Ishikawa (cell line): ENCODE results near the gene SUSD2.

Experiments
- CEBPB ChIP-seq: IDR thresholded peaks from 2 replicates; pipeline ENCODE4 v1.6.1; 2012
- CREB1 ChIP-seq: IDR thresholded peaks from 2 replicates; pipeline ENCODE4 v1.6.1; 2012; ENCODE audit warnings: low read depth
- EGR1 ChIP-seq: IDR thresholded peaks from 2 replicates; pipeline ENCODE4 v1.6.1; 2012
- EP300 ChIP-seq: IDR thresholded peaks from 2 replicates; pipeline ENCODE4 v1.6.1; 2012; ENCODE audit warnings: borderline replicate concordance
- FOXM1 ChIP-seq: IDR thresholded peaks from 2 replicates; pipeline ENCODE4 v1.6.1; 2012; ENCODE audit warnings: low read depth, borderline replicate concordance
- NFIC ChIP-seq: IDR thresholded peaks from 2 replicates; pipeline ENCODE4 v1.6.1; 2012
- RAD21 ChIP-seq: IDR thresholded peaks from 2 replicates; pipeline ENCODE4 v1.6.1; 2012; ENCODE audit warnings: low read depth
- TAF1 ChIP-seq: IDR thresholded peaks from 2 replicates; pipeline ENCODE4 v1.6.1; 2012; ENCODE audit warnings: low read depth, mild to moderate bottlenecking
- TCF12 ChIP-seq: IDR thresholded peaks from 2 replicates; pipeline ENCODE4 v1.6.1; 2012; ENCODE audit warnings: low read depth
- TEAD4 ChIP-seq: IDR thresholded peaks from 2 replicates; pipeline ENCODE4 v1.6.1; 2012
- YY1 ChIP-seq: IDR thresholded peaks from 2 replicates; pipeline ENCODE4 v1.6.1; 2012; ENCODE audit warnings: low read depth
- ZBTB7A ChIP-seq: IDR thresholded peaks from 2 replicates; pipeline ENCODE4 v1.6.1; 2012; ENCODE audit warnings: low read depth
- TF ChIP-seq, protein P1 (sequence below): IDR thresholded peaks from 2 replicates; pipeline ENCODE4 v1.6.1; 2012
- TF ChIP-seq, protein P2 (sequence below): IDR thresholded peaks from 2 replicates; pipeline ENCODE4 v1.6.1; 2012
- TF ChIP-seq, protein P3 (sequence below): IDR thresholded peaks from 2 replicates; pipeline ENCODE4 v1.6.1; 2012; ENCODE audit warnings: low read depth, mild to moderate bottlenecking

SUSD2 gene

DNA sequence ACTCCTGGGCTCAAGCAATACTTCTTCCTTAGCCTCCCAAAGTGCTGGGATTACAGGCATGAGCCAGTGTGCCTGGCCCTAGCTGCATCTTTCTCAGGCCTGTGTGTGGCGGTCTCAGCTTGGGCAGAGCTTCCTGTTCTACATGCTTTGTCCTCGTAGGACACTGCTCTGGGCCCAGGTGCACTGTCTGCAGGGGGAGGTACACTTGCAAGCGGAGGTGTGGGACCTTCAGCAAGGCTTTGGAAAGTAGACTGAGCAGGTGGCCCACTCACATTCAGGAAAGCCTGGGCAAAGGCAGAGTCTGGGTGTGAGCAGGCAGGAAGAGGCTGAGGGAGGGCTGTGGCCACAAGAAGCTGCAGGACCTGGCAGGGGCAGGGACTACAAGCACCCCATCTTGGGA is 33.6 kb upstream of the SUSD2 start:
- TF ChIP-seq FOXM1 (no peak), TAF1 (no peak)

DNA sequence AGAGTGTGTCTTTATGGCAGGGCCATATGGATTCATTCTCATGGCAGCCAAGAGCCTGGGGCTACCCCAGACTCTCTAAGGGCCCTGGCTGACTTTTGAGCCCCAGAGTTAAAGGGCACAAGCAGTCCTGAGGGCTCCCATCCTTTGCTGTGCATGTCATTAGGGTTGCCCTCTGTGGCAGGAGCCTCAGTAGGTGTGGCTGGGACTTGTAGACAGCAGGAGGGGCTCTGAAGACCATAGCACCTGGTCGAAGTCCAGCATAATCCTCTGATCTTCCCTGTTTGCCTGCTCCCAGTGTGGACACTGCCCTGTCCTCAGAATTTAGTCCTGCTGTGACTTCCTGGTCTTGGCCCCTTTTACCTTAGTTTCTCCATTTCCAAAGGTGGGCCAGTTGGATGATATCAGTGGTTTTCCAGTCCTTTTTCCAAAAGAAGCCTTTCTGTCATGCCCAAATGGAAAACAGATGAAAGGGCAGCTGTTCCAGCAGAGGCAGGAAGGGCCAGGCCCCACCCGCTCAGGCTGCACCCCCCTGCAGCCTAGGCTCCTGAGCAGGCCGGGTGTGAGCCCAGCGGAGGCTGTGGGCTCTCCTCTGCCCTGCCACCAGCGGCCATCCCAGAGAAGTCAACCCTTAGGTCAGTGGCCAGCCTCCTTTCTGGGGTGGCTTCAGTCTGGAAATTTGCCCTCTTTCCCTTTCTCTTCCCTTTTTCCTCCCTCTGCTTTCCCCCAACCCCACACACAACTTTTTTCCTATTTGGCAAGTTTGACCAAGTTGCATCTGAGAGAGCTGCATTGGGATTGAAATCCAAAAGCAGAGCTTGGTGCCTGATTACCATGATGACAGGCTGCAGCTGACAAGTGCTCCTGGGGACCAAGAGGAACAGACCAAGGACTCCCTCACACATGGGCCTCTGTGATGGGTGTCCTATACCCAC is 32.8 kb upstream of the SUSD2 start:
- no peak for TF ChIP-seq TAF1
- no peak for TF ChIP-seq EP300
- TF ChIP-seq TCF12 = no peak
- TF ChIP-seq FOXM1 = no peak
- no peak for TF ChIP-seq CEBPB
- TF ChIP-seq ZBTB7A = no peak
- TF ChIP-seq, protein P1, sequence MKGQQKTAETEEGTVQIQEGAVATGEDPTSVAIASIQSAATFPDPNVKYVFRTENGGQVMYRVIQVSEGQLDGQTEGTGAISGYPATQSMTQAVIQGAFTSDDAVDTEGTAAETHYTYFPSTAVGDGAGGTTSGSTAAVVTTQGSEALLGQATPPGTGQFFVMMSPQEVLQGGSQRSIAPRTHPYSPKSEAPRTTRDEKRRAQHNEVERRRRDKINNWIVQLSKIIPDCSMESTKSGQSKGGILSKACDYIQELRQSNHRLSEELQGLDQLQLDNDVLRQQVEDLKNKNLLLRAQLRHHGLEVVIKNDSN = no peak
- TF ChIP-seq CREB1 = no peak
- TF ChIP-seq TEAD4 = no peak
- TF ChIP-seq RAD21 = no peak
- TF ChIP-seq, protein P2, sequence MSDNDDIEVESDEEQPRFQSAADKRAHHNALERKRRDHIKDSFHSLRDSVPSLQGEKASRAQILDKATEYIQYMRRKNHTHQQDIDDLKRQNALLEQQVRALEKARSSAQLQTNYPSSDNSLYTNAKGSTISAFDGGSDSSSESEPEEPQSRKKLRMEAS = no peak

DNA sequence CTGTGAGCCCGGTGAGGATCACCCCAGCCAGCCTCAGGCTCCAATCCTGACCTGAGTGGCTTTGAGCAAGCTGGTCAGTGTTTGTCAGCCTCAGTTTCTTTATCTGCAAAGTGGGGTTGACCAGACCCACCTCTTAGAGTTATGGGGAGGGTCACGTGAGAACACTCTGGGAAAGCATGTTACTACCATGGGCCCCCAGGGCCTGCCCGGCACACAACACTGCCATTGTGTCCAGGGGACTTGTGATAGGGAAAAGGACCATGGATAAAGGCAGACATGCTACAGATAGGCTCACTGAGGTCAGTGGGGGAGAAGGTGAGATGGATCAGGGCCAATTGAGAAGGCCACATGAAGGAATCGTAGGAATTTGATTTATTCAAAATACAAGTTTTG is 32.1 kb upstream of the SUSD2 start:
- TF ChIP-seq TCF12 (no peak), ZBTB7A (no peak)

DNA sequence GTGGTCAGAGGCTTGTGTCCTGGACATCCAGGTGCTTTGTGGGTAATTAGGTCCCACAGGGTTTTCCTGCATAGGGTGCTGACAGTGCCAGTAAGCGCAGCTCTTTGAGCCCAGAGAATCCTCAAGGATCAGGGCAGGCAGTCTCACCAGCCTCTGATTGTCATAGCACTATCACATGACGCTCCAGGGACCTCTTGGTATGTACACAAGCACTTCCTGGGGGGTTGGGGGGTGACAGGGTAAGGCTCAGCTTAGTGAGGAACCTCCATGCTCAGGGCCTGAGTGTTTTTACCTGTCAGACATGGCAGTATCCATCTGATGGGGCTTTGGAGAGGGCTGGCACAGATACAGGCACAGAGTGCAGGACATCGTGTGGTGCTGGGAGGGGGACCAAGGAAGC is 27.9 kb upstream of the SUSD2 start:
- TF ChIP-seq NFIC (no peak), CEBPB (no peak), EP300 (no peak), YY1 (no peak), RAD21 (no peak), CREB1 (no peak), FOXM1 (no peak)
- TF ChIP-seq, protein P2 = no peak
- TF ChIP-seq, protein P1 = no peak

DNA sequence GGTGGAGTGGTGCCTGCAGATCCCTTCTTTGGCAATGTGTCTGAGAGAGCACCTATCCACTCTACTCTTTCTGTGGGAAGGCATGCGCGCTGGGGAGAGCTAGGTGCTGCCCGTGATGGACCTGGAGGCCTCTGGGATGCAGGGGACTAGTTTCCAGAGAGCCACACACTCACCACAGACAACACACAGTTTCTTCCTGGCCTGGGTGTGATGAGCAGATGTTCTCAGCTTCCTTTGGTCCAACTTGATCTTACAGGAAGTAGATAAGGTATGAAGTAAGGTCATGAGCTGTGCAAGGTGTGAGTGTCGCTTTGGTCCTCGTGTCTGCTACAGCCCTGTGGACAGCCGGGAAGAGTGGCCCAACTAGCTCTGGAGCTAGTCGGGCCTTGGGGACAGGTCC is 27.3 kb upstream of the SUSD2 start:
- no peak for TF ChIP-seq EGR1
- no peak for TF ChIP-seq RAD21
- TF ChIP-seq, protein P2 = no peak
- no peak for TF ChIP-seq CREB1
- no peak for TF ChIP-seq NFIC

DNA sequence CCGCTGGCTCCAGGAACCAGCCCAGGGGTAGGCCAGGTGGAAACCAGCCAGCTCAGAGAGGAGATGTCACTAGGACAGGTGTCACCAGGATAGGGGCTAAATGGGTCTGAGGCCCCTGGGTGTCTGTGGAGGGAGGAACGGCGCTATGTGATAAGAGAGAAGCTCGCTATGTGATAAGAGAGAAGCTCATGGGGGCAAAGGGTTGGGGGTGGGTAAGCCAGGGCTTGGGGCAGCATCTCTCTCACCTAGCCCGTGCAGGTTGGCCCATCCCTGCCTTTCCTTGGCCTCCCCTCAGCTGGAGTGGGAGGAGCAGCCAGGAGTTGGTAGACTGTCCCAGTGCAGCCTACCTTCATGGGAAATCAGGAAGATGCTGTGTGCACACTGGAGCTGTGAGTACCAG is 26.5 kb upstream of the SUSD2 start:
- TF ChIP-seq TAF1 = no peak
- no peak for TF ChIP-seq TEAD4

DNA sequence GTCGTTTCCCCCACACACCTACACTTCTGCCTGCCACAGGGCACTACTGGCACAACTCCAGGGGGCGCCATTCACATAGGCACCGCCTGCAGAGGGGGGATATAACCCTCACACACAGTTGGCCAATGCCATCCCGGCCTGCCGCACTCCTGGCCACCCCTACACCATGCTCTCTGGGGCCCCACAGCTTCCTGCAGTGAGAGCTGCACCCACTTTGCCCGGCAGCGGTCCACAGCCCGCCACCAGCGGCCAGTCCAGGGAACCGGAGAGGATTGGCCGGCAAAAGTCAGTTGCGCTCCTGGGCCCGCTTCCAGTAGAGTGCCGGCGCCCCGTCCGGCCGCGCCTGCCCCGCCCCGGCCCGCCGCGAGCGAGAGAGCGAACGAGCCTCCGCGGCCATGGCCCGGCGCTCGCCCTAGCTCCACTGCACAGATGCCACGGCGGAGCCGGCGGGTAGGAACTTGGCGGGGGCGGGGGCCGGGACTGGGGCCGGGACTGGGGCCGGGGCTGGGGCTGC is 25.6 kb upstream of the SUSD2 start:
- no peak for TF ChIP-seq RAD21
- no peak for TF ChIP-seq EP300
- no peak for TF ChIP-seq FOXM1
- no peak for TF ChIP-seq CREB1
- TF ChIP-seq NFIC = peak; percentile 41; the same call in 1 of the 2 replicates
- TF ChIP-seq TAF1 = no peak
- no peak for TF ChIP-seq EGR1

DNA sequence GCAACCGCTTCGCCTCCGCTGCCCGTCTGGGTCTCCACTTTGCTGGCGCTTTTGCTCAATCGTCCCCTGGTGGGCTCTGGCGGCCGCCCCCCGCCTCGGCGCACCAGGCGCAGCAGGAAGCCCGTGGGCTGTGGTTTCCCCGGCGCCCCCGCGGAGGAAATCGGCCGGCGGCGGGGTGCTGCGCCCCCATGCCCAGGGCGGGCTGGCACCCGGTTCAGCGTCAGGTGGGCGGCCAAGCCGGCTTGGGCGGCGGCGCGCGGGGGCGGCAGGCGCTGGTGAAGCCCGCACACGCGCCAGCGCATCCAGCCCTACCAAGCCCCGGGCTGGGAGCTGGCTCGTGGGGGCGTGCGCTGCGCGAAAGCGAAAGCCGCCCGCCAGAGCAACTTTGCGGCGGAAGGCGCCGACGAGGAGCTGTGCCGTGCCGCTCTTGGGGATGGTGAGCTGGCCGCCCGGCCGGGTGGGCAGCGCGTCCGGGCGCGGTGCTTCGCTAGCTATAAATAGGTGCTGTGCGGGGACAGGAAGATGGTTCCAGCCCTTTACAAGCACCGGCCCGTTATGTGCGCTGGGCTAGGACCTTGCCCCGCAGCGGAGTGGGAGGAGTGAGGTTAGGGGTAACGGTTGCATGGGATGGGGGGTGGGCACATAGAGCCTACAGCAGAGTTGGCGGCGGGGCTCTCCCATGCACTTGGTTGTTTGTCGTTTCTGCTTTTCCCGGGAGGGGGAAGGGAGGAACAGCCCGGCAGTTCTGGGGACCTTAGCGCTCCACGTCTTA is 25.0 kb upstream of the SUSD2 start:
- TF ChIP-seq ZBTB7A (no peak), CEBPB (no peak), RAD21 (no peak), NFIC (no peak), TAF1 (no peak), TCF12 (no peak), EGR1 (no peak), EP300 (no peak), YY1 (no peak), FOXM1 (no peak), TEAD4 (no peak), CREB1 (no peak)
- TF ChIP-seq, protein P1 = no peak
- TF ChIP-seq, protein P2 = no peak
- TF ChIP-seq, protein P3, sequence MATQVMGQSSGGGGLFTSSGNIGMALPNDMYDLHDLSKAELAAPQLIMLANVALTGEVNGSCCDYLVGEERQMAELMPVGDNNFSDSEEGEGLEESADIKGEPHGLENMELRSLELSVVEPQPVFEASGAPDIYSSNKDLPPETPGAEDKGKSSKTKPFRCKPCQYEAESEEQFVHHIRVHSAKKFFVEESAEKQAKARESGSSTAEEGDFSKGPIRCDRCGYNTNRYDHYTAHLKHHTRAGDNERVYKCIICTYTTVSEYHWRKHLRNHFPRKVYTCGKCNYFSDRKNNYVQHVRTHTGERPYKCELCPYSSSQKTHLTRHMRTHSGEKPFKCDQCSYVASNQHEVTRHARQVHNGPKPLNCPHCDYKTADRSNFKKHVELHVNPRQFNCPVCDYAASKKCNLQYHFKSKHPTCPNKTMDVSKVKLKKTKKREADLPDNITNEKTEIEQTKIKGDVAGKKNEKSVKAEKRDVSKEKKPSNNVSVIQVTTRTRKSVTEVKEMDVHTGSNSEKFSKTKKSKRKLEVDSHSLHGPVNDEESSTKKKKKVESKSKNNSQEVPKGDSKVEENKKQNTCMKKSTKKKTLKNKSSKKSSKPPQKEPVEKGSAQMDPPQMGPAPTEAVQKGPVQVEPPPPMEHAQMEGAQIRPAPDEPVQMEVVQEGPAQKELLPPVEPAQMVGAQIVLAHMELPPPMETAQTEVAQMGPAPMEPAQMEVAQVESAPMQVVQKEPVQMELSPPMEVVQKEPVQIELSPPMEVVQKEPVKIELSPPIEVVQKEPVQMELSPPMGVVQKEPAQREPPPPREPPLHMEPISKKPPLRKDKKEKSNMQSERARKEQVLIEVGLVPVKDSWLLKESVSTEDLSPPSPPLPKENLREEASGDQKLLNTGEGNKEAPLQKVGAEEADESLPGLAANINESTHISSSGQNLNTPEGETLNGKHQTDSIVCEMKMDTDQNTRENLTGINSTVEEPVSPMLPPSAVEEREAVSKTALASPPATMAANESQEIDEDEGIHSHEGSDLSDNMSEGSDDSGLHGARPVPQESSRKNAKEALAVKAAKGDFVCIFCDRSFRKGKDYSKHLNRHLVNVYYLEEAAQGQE = no peak
